HFF-Myc (cell line): Measurements from ENCODE around the gene METTL4.

Experiments used
- DNase-seq: peaks from one replicate; pipeline ENCODE4 v3.0.0-alpha.2; 2011; ENCODE audit warnings: low read depth; ENCODE audit errors: extremely low read depth
- H3K4me3 ChIP-seq: replicated peaks from 2 replicates; pipeline ENCODE4 v1.5.1; 2011; ENCODE audit warnings: low read depth, mild to moderate bottlenecking, control low read depth, low read length
- TF ChIP-seq, protein P1 (sequence below): IDR thresholded peaks from 2 replicates; pipeline ENCODE4 v1.5.1; 2012; ENCODE audit warnings: mild to moderate bottlenecking, low read depth, low read length, control low read depth; ENCODE audit errors: missing control alignments

Gene METTL4

DNA sequence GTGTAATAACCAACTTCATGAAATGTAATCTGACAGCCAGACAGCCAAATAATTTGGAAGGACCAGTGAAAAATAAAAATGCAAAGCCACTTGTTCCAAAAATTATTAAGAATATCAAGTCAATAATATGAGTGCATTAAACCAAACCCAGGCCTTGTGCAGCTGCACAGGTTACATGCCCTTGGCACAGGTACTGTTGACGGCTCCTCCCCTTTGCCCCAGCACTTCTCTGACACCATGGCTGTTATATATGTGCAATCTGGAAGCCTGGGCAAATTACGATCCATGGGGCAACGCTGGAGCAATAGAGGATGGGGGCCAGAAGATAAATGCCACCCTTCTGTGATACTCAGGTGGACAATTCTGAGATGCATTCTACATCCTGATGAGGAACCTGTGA is 68.9 kb downstream of the METTL4 start:
- H3K4me3 ChIP-seq: no peak overlapping the region
- TF ChIP-seq, protein P1, sequence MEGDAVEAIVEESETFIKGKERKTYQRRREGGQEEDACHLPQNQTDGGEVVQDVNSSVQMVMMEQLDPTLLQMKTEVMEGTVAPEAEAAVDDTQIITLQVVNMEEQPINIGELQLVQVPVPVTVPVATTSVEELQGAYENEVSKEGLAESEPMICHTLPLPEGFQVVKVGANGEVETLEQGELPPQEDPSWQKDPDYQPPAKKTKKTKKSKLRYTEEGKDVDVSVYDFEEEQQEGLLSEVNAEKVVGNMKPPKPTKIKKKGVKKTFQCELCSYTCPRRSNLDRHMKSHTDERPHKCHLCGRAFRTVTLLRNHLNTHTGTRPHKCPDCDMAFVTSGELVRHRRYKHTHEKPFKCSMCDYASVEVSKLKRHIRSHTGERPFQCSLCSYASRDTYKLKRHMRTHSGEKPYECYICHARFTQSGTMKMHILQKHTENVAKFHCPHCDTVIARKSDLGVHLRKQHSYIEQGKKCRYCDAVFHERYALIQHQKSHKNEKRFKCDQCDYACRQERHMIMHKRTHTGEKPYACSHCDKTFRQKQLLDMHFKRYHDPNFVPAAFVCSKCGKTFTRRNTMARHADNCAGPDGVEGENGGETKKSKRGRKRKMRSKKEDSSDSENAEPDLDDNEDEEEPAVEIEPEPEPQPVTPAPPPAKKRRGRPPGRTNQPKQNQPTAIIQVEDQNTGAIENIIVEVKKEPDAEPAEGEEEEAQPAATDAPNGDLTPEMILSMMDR: no peak
- DNase-seq: no peak

DNA sequence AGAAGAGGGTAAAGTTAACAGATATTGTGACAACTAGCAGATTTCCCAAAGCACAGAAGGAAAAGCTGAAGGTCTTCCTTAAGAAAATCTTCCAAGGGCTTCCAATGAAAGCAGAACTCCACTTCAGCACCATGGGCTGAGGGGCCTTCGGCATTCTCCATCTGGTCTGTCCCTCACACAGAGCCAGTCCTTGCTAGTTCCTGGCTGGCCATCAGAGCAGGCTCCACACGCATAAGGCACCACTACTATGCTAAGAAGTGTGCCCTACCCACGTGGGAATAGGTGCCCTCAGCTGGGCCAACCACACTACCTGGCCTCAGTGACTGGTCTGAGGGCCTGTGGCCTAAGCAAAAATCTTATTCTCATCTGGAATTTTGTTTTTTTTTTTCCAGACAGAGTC is 73.5 kb downstream of the METTL4 start:
- DNase-seq: no peak
- TF ChIP-seq, protein P1: no peak
- H3K4me3 ChIP-seq: no peak overlapping the region

DNA sequence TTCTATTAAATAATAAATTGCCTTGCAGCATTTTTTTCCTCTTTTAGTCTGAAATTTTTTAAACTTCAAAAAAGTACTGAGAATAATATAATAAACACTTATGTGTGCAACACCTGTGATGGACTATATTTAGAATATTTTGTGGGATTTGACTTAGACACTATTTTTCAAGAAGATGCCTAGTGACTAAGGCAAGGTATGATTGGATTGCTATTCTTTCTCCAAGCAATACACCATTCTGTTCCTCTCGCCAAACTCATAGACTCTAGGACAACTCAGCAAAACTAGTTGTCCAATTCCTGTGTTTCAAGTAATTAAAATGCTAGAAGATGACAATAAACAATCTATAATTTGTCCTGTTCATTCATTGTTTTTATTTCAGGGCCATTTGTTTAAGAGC is 75.9 kb downstream of the METTL4 start:
- TF ChIP-seq, protein P1: no peak
- no peak overlapping the region for H3K4me3 ChIP-seq
- DNase-seq: no peak

- TF ChIP-seq, protein P1: no peak
- no peak overlapping the region for H3K4me3 ChIP-seq
- no peak for DNase-seq
Measured at GRCh38 chr18:2494921-2495320, 76.4 kb downstream of the METTL4 start.
